ENCODE data around the gene SCRT2.

DNA sequence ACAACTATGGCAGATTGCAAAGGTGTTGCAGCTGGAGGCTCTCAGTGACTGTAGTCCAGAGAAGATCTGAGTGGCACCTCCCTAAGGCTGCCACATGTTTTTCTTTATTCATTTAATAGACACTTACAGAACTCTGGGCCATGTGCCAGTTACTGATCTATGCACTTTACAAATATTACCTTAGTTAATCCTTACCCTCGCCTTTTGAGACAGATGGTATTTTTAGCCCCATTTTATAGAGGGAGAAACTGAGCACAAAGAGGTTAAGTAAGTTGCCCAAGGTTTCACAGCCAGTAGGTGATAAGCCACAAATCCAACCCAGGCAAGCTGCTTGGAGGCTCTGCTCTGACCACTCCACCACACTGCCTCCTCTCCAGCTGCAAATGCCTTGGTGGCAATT lies 6.5 kb upstream of the SCRT2 start:
- TF ChIP-seq, protein P1, sequence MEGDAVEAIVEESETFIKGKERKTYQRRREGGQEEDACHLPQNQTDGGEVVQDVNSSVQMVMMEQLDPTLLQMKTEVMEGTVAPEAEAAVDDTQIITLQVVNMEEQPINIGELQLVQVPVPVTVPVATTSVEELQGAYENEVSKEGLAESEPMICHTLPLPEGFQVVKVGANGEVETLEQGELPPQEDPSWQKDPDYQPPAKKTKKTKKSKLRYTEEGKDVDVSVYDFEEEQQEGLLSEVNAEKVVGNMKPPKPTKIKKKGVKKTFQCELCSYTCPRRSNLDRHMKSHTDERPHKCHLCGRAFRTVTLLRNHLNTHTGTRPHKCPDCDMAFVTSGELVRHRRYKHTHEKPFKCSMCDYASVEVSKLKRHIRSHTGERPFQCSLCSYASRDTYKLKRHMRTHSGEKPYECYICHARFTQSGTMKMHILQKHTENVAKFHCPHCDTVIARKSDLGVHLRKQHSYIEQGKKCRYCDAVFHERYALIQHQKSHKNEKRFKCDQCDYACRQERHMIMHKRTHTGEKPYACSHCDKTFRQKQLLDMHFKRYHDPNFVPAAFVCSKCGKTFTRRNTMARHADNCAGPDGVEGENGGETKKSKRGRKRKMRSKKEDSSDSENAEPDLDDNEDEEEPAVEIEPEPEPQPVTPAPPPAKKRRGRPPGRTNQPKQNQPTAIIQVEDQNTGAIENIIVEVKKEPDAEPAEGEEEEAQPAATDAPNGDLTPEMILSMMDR (IDR thresholded peaks at IDR 0.05; ENCODE audit: poor library complexity, severe bottlenecking), result no peak
- no peak for TF ChIP-seq EP300 (conservative IDR thresholded peaks at IDR 0.05; ENCODE audit: poor library complexity, severe bottlenecking)
- TF ChIP-seq EZH2 (IDR thresholded peaks at IDR 0.05; ENCODE audit: borderline replicate concordance, insufficient read depth, low read length, poor library complexity, severe bottlenecking), result no peak
- no peak for TF ChIP-seq POLR2AphosphoS5 (IDR thresholded peaks at IDR 0.05)
- no peak for TF ChIP-seq REST (IDR thresholded peaks at IDR 0.05; ENCODE audit: borderline replicate concordance)
- TF ChIP-seq SMC3 (conservative IDR thresholded peaks at IDR 0.05; ENCODE audit: poor library complexity), result no peak
